NCI-H2171 (cell line): Measurements from ENCODE around the gene FGF2.
A peak's percentile ranks its signal among the peaks of the same experiment; 100 is the strongest.
"Not testable (repeated sequence)": the region's sequence is repeated elsewhere in the genome, so short reads cannot be mapped to it uniquely, and the experiment has no call there.

Source experiments
- DNase-seq: peaks from one replicate; lab custom pipeline; 2025; lab: John Stamatoyannopoulos, UW

FGF2 gene

DNA sequence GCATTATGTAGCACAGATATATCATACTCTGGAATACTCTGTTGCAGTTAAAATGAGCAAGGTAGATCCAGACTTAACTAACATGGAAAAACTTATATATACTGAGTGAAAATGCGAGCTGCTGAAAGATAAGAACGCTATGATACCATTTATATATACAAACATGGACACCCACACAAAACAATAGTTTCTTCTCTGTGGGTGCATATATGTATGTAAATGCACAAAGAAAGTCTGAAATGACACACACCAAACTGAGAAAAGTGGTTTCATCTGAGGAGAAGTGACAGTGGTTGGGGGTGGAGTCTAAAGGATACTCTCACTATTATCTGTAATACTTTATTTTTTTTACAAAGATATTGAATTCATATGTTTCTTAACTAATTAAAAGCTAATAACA is 12.2 kb upstream of the FGF2 start:
- no peak for DNase-seq

DNA sequence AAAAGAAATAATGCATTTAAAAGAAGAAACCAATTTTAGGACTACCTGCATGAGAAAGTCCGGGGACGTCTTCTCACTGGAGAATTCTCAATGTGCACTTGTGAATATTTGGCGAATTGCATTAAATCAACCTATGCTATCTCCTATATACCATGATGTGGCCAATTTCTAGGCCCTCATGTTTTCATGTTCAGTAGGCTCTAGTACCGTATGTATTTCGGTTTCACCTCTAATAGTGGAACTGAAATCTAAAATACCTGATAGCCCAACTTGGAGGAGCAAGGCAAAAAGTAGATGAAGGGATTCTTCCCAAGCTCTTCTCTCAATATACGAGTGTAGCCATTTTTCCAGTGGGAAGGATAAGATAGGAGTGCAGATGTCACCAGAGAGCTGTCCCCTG is 11.4 kb upstream of the FGF2 start:
- no peak for DNase-seq

DNA sequence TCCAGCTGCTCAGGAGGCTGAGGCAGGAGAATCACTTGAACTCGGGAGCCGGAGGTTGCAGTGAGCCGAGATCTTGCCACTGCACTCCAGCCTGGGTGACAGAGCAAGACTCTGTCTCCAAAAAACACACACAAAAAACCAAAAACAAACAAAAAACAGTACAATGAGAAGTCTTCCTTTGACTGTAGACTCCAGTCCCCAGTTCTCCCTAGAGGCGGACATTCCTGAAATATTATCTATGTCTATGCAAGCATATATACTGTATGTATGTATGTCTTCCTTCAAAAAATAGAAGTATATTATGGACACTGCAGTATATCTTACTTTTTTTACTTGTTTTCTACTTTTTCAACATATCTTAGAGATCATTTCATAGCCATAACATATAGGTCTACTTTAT is 10.2 kb upstream of the FGF2 start:
- no peak for DNase-seq

DNA sequence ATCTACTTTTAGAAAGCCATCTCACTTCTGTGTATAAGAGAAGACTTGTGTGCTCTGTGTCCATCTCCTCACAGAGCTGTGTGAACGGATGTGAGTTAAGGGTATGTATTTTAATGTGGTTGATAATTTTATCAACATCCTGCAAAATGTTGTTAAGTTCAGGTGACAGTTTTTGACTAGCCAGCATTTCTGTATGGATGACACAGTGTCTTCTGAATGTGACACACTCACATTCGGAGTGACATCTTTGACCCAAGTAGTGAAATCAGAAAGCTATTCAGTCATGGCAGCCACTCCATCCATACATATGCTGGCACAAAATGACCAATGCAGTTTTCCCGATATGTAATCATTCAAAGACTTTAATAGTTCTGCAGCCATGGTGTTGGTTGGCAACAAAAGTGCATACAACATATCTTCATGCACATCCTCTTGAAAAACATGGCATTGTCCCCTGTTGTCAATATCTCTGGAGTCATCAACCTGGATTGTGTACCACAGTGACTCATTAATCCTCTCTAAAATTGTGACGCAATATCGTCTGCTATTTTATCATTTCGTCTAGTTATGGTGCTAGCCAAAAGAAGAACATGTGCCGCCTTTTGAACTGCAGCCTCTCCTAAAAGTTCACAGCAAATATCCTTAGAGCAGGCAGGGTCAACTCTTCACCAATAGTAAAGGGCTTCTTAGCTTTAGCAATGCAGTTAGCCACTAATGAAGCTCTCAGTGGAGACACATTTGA is 6.8 kb upstream of the FGF2 start:
- no peak for DNase-seq

DNA sequence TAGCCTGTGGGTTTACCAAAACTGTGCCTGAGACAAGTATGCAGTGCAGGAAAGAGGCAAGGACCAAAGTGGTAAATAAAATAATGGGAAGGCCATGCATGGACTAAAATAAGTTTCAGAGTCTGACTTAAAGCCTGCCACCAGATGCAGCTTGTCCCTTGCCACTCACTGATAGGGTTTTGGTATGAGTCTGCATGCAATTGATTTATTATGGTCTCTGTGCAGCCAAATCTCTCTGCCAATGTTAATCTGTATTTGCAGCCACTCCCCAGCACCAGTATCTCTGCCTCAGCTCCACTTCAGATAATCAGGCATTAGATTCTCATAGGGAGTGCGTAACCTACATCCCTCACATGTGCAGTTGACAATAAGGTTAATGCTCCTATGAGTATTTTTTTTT is 5.5 kb upstream of the FGF2 start:
- DNase-seq, result no peak

DNA sequence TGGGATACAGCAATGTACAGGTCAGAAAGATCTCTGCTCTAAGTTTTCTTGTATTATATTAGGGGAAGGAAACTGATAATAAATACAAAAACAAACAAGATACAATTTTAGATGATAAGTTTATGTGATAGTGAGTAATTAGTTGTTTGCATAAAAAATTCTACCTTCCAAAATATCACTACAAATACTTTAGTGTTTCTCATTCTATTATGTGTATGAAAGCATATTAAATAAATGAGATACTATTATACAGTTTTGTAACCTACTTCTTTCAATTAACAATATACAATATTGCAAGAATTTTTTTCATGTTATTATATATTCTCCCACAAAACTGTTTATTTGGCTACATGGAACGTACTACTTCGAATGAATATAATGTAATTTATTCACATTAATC is 4.2 kb upstream of the FGF2 start:
- no peak for DNase-seq

DNA sequence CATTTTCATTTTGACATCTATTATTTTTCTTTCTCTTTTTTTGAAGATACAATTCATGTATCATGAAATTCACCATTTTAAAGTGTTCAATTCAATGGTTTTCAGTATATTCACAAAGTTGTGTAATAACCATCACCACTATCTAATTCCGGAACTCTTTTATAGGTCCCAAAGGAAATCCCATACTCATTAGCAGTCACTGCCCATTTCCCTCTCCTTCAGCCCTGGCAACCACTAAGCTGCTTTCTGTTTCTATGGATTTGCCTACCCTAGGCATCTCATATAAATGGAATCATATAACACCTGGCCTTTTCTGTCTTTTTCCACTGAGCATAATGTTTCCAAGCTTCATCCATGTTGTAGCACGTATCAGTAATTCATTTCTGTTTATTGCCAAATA is 3.2 kb upstream of the FGF2 start:
- DNase-seq, result no peak

DNA sequence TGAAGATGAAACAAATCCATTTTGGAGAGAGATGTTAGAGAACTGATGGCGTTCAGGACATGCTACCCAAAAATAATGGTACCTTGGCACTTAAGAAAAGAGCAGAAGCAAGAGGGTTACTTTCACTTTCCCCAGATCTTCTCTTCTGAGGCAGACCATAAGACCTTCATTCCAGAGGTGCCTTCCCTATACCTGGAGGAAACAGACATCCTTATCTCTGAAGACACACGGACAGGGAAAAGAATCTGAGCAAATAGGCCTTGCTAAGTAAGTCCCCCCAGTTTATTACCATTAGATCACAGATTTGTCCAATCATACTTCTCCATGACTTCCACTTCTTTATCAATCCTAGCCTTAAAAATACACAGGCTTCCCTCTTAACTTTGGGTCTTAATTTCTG is 2.0 kb upstream of the FGF2 start:
- no peak for DNase-seq

DNA sequence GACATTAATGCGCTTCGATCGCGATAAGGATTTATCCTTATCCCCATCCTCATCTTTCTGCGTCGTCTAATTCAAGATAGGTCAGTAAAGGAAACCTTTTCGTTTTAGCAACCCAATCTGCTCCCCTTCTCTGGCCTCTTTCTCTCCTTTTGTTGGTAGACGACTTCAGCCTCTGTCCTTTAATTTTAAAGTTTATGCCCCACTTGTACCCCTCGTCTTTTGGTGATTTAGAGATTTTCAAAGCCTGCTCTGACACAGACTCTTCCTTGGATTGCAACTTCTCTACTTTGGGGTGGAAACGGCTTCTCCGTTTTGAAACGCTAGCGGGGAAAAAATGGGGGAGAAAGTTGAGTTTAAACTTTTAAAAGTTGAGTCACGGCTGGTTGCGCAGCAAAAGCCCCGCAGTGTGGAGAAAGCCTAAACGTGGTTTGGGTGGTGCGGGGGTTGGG is 528 bp upstream of the FGF2 start:
- no peak for DNase-seq

DNA sequence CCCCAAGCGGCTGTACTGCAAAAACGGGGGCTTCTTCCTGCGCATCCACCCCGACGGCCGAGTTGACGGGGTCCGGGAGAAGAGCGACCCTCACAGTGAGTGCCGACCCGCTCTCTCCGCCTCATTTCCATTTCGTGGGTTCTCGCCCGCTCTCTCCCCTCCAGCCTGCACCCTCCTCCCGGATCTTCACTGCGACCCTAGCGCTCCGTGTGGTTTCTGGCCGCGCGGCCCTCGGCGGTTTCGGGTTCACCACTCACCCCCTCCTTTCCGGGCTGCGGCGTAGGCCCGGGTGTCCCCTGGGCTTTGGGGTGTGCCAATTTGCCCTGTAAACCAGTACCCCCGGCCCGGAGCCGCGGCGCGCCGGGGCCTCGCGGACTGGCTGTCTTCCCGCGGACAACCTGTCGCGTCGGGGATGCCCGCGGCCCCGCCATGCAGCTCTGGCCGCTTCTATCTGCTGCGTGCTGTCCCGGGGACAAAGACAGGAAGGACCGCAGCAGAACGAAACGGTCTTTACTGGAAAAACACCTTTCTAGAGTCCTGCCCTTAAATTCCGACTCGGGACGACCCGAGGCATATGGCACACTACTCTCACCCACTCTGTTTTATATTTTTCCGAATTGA is 737 bp downstream of the FGF2 start:
- peak; percentile 0 for DNase-seq

DNA sequence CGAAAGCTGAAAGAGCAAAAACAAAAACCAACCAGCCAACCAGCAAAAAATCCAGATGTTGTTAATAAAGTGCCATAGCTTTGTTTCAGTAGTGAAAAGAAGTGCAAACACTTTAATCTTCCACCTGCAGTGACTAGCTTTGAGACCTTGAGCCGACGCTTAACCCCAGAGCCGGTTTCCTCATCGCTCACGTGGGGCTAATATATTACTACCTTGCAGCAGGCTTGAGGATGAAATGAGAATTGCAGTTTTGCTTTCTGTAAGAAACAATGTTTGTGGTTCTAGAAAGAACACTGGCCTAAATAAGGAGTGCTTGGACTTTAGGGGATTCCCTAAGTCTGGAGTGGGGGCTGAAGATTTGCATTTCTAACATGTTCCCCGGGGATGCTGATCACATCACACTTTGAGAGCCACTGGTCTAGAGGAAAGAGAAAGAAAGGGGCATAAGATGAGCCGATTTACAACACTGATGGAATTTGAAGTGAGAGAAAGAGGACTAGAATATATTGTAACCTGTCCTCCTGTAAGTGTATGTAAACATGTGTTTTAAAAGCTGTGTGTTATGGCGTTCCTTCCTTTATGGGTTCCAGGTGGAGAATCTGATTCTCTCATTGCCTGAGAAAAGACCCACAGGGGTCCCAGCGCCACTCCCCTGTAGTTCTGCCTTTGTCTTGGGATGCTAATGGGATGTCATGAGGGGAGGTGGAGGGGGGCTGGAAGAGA is 1.4 kb downstream of the FGF2 start:
- peak; percentile 0 for DNase-seq

DNA sequence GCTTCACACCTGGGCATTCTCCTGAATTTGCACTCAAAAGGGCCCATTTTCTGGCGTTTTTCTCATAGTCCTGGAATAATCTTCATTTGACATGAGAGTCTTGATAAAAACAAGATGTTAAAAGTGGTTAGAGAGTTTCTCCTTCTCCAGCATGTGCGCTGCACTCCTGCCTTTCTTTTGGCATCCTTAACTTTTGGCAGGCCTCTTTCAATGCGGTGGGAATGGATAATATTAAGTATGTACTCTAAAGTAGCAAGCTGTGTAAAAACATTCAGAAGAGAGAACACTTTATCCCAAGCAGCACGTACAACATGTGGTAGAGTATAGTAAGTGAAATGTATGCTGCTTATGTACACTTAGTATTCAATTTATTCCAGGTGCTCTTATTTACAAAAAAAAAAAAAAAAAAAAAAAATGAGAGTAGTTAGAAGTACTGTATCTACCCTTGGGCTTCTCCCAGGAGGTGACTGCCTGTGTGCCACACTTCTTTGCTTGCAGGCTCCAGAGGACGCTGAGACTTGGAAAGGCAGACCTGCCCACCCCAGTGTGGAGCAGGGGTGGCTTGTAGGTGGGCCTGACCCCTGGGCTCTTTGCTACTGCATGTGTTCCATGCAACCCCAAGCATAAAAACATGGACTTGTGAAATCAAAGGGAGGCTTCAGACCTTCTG is 3.9 kb downstream of the FGF2 start:
- DNase-seq, result no peak

DNA sequence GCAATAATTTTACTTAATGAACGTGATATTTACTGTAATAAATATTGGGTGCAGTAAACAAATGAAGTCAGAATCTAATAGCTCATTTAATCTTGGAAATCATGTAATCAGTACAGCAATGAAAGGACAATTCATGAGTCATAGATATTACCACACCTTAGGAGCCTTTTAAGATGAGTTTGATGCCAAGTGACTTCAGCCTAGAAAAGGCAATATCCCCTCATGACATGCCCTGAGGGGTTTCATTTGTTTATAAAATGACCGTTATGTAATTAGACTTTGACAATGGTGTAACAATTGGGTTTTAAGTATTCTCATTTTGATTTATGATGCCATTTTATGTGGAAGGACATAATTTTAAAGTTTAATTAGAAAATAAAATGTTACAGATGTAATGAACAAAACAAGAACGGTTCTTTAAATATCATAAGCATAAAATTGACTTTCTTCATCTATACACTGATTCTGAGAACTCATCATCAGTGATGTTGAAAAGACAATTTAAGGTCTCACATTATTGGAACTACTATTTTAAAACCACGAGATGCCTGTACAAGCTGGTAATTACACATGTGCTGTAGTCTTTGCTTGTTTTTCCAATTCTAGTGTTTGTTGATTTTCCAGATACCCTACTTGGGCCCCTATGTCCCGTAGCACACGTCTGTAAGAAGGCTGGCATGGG is 5.0 kb downstream of the FGF2 start:
- no peak for DNase-seq

DNA sequence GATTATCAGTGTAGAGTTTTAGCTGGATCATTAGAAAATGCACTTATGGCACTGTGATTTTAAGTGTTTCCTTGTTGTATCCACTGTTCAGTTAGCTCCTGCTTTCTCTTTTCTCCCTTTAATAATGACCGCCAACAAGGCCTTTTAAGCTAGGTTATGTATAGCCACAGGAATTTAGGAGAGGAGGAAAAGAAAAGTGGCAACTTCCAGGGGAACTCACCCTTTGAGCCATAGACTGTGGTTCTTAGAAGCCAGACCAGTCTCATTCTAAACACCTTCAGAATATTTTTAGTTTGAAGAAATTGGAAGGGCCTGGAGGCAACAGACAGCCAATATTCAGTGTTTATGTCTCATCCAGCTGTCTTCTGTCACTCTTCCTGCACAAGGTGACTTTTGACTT is 6.1 kb downstream of the FGF2 start:
- DNase-seq, result no peak

DNA sequence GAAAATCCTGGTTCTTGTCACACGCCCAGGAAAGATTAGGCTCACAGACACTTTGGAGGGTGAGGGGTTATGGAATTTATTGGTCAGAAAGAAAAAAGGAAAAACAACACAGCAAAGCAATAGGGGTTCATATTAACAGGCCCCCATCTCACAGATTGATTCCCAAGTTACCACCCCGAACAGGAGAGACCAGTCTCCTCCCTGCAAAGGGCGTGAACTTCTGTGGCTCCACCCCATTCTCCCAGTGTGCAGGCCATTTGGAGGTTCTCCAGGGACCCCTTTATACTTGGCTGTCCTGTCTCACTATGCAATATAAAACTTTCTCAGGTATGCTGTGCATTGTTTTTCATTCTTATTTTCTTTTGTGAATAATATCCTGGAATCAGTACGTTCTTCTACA is 7.4 kb downstream of the FGF2 start:
- DNase-seq, result no peak

DNA sequence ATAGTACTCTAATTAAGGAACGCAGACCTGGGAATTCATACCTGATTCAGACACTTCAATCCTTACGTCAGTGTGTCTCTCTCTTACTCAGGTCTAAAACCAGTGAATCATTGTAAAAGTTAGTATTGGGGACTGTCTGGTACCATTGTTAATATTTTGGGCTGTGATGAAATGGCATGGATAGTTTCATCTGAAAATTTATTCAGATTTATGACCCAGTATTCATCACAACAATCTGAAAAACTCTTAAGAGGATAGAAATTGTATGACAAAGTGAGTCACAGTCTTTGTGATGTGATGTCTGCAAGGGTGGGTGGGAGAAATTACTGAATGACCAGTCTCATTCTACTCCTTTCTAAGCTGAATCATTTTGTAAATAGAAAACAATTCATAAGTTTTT is 10.3 kb downstream of the FGF2 start:
- no peak for DNase-seq

DNA sequence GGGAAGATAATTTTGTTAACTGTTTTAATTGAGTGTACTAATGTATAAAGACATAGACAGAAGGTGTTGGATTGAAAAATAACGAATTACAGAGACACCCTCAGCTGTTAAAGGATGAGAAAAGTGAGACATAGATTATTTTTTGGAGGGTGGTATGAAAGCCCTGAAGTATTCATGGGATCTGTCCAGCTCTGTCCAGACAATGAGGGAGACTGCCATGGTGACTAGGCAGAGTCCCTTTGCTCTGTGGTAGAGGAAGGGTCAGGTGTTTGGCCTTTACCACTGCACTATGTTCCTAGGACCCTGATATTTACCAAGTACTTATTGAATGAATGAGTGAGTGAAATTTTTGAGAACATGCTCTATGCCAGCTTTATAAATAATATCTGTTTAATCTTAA is 11.4 kb downstream of the FGF2 start:
- no peak for DNase-seq

DNA sequence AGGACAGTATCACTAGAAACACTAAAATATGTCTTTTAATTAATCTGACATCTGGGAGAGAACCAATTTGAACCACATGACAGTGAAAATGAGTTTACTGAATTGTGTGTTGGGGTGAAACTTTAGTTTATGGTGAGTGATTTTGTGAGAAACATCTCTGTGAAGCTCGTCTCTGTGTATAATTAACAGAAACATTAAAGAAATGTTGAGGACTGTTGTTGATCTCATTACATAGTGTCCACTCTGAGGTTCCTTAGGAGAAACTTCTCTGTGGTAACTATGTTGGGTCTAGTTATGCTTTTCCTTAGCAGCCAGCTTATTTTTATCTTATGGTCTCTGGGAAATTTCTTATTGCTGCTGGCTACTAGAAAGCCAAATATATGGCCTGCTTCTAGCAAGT is 15.8 kb downstream of the FGF2 start:
- no peak for DNase-seq

DNA sequence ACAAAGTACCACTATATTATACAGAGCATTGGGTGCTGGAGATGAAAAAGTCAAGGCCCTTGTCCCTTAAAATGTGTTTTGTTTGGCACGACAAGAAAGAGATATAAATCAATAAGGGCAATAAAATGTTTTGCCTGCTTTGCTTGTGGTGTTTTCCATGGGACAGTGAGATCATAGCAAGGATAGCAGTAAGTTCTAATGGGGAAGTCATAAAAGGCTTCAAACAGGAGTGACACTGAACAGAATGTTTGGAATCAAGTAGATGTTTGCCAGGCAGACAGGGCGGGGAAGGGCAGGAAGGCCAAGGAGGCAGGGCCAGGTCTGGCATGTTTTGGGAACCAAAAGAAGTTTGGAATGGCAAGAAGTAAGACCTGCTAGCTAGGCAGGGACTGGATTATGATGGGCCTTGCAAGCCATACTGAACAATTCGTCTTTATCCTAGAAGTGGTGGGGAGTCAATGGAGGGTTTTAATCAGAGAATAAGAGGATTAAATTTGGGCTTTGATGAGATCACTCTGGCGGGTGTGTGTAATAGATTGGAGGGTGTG is 16.4 kb downstream of the FGF2 start:
- DNase-seq, result no peak

DNA sequence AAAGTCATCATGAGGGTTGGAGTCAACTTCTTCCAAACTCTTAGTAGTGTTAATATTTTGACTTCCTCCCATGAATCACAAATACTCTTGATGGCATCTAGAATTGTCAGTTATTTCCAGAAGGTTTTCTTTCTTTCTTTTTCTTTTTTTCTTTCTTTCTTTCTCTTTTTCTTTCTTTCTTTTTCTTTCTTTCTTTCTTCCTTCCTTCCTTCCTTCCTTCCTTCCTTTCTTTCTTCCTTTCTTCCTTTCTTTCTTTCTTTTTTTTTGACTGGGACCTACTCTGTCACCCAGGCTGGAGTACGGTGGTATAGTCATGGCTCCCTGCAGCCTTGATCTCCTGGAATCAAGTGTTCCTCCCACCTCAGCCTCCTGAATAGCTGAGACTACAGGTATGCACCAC is 17.8 kb downstream of the FGF2 start:
- not testable (repeated sequence) for DNase-seq

DNA sequence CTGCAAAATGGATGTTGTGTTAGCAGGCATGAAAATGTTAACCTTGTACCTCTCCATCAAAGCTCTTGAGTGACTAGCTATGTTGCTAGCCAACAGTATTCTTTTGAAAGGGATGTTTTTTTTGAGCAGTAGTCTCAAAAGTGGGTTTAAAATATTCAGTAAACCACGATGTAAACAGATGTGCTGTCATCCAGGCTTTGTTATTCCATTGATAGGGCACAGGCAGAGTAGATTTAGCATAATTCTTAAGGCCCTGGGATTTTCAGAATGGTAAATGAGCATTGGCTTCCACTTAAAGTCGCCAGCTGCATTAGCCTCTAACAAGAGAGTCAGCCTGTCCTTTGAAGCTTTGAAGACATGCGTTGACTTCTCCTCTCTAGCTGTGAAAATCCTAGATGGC is 18.4 kb downstream of the FGF2 start:
- DNase-seq, result no peak

DNA sequence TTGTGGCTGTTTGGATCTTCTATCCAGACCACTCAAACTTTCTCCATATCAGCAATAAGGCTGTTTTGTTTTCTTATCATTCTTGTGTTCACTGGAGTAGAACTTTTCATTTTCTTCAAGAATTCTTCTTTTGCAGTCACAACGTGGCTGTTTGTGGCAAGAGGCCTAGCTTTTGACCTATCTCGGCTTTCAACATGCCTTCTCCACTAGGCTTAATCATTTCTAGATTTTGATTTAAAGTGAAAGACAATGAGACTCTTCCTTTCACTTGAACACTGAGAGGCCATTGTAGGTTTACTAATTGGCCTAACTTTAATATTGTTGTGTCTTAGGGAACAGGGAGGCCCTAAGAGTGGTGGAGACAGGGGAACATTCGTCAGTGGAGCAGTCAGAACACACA is 19.1 kb downstream of the FGF2 start:
- DNase-seq, result no peak
